Thoracic aorta (tissue), 2 donors: ENCODE measurements around the gene C21orf58. TPM values are rescaled to one million over a fixed set of nuclear protein-coding genes. Genes with fewer than 3 reads are reported as not detected.

Source experiments
- ATAC-seq: fragments of 150-250 bp; one replicate; pipeline ENCODE4 v1.8.0; 2017; ENCODE audit warnings: low read depth; ENCODE audit not compliant: insufficient number of reproducible peaks, low FRiP score
- DNase-seq: peaks from one replicate; pipeline ENCODE4 v3.0.0-alpha.2; 2020; ENCODE audit warnings: low spot score
- H3K27ac ChIP-seq, 2 donors: fragments of 200-600 bp; sonication (generic); 1 replicate in 1 of 2; 2 replicates in 1 of 2; pipeline ENCODE4 v1.5.1; 2016; ENCODE audit warnings: mild to moderate bottlenecking in 2 of 2, moderate library complexity in 2 of 2
- H3K27me3 ChIP-seq: fragments of 200-600 bp; sonication (generic); replicated peaks from 2 replicates; pipeline ENCODE4 v1.6.0; 2016; ENCODE audit warnings: mild to moderate bottlenecking; ENCODE audit not compliant: insufficient read depth
- H3K36me3 ChIP-seq: fragments of 200-600 bp; sonication (generic); one replicate; pipeline ENCODE4 v1.5.1; 2016
- H3K4me1 ChIP-seq, 2 donors: fragments of 200-600 bp; sonication (generic); 1 replicate in 1 of 2; 2 replicates in 1 of 2; pipeline versions ENCODE4 v1.5.1 to v1.6.0; 2016; ENCODE audit warnings: low read depth in 2 of 2, mild to moderate bottlenecking in 1 of 2; ENCODE audit not compliant: control insufficient read depth in 1 of 2
- H3K4me3 ChIP-seq: fragments of 200-600 bp; sonication (generic); 2 replicates; pipeline ENCODE4 v1.5.1; 2016; ENCODE audit warnings: mild to moderate bottlenecking
- H3K9me3 ChIP-seq: fragments of 200-600 bp; sonication (generic); 2 replicates; pipeline ENCODE4 v1.5.1; 2016
- CTCF ChIP-seq: fragments of 200-600 bp; sonication (generic); IDR thresholded peaks from one replicate; pipeline ENCODE4 v1.5.1; 2019; ENCODE audit warnings: antibody characterized with exemption
- total RNA-seq, 2 donors: library from RNA; depleted of rRNA; stranded (reverse); fragments of >200 nt; gene quantifications; one replicate each; pipeline versions ENCODE4 v1.1.0 to v1.2.3, GENCODE V29; 2016

The C21orf58 gene
- total RNA-seq, 2 donors from 2014 or later: 0.81 to 3.2 TPM

- H3K9me3 ChIP-seq: no peaks in the 10 kb centered on the region
- H3K27ac ChIP-seq: peak within 1 kb of the TSS; percentile 89 to 93
- H3K4me3 ChIP-seq: peak within 1 kb of the TSS; percentile 93
- DNase-seq (peak; percentile 48), ATAC-seq (peak; percentile 61)
- peak; percentile 44 for TF ChIP-seq CTCF
- peaks cover 4% of the 10 kb centered on the region for H3K36me3 ChIP-seq
- peaks cover 46% of the 10 kb centered on the region in 2 donors for H3K4me1 ChIP-seq
- no peaks in the 10 kb centered on the region for H3K27me3 ChIP-seq
These were observed 37.7 kb downstream of the C21orf58 start, which contains the start of gene YBEY for GRCh38 chr21:46285761-46286647. TSS of gene YBEY (plus strand) at chr21:46286342. CDS start at chr21:46286914, 572 bp downstream.

GRCh38 chr21:46285206-46285661, 38.4 kb downstream of the C21orf58 start, which contains the start of gene MCM3AP:
TSS of gene MCM3AP (minus strand) at chr21:46285611. CDS start at chr21:46285286, 325 bp downstream.
- Histone ChIP-seq H3K27ac (peak within 1 kb of the TSS; percentile 89 to 93), H3K36me3 (peaks cover 6% of the 10 kb centered on the region), H3K4me3 (peak within 1 kb of the TSS; percentile 93), H3K27me3 (no peaks in the 10 kb centered on the region), H3K9me3 (no peaks in the 10 kb centered on the region), H3K4me1 (peaks cover 46% of the 10 kb centered on the region in 2 donors)
- no peak for DNase-seq
- no peak for TF ChIP-seq CTCF
- no peak for ATAC-seq

- H3K27me3 ChIP-seq: no peaks in the 10 kb centered on the region
- DNase-seq: no peak
- no peak for TF ChIP-seq CTCF
- H3K36me3 ChIP-seq: peaks cover 10% of the 10 kb centered on the region
- H3K9me3 ChIP-seq: no peaks in the 10 kb centered on the region
- H3K4me3 ChIP-seq: peak overlapping the region; percentile 93
- no peak overlapping the region for H3K27ac ChIP-seq
- ATAC-seq: no peak
- H3K4me1 ChIP-seq: peaks cover 46% of the 10 kb centered on the region in 2 donors
These were observed 38.9 kb downstream of the C21orf58 start for GRCh38 chr21:46284733-46285132.

- Histone ChIP-seq H3K27me3 (no peaks in the 10 kb centered on the region), H3K27ac (no peak overlapping the region), H3K4me3 (peak overlapping the region; percentile 93), H3K9me3 (no peaks in the 10 kb centered on the region), H3K36me3 (peaks cover 16% of the 10 kb centered on the region), H3K4me1 (peaks cover 46% of the 10 kb centered on the region in 2 donors)
- DNase-seq (no peak), ATAC-seq (no peak)
- TF ChIP-seq CTCF: no peak
These were observed 39.5 kb downstream of the C21orf58 start for GRCh38 chr21:46284077-46284644.

- no peak for TF ChIP-seq CTCF
- Histone ChIP-seq H3K4me3 (no peak overlapping the region), H3K36me3 (peaks cover 84% of the 10 kb centered on the region), H3K27ac (no peak overlapping the region), H3K27me3 (no peaks in the 10 kb centered on the region), H3K9me3 (no peaks in the 10 kb centered on the region), H3K4me1 (no peaks in the 10 kb centered on the region)
- DNase-seq: no peak
- no peak for ATAC-seq
These were observed 48.8 kb downstream of the C21orf58 start for GRCh38 chr21:46274797-46275390.
